HG03064 (cell line): ENCODE results near the gene RMI2.

Experiments
- ATAC-seq: cut with Tn5 transposase; IDR thresholded peaks from one replicate; pipeline ENCODE4 v1.9.1; 2021; ENCODE audit warnings: low read depth; ENCODE audit not compliant: unreplicated experiment

Gene RMI2

DNA sequence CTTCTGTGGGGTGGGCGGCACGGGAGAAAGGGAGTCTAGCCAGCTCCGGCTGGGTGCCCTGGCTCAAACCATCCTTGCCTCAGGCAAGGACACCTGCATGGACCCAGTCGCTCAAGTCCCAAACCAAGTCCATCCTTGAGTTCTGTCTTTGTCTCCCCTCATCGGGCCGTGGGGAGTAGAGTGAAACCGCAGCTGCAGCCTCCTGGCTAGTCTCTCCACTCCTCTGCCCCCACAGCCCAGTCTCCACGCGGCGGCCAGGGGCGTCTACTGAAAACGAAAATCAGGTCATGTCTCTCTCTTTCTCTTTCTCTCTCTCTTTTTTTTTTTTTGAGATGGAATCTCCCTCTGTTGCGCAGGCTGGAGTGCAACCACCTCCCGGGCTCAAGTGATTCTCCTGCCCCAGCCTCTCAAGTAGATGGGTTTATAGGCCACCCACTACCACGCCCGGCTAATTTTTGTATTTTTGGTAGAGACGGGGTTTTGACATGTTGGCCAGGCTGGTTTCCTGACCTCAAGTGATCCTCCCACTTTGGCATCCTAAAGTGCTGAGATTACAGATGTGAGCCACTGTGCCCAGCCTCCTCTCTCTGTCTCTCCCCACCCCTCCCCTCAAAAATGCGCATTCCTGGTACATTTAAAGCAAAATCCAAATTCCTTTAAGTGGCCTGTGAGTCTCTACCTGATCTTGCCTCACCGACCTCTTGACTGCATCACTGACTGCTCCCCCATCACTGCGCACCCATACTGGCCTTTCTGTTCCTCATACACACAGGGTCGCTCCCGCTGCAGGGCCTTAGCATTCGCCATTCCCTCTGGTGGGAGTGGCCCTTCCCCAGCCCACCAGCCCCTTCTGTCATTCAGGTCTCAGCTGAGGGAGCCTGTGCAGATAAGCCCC lies 17.7 kb upstream of the RMI2 start:
- no peak for ATAC-seq

- ATAC-seq = peak; percentile 66
These were observed 16.8 kb upstream of the RMI2 start for GRCh38 chr16:11328172-11329070.

DNA sequence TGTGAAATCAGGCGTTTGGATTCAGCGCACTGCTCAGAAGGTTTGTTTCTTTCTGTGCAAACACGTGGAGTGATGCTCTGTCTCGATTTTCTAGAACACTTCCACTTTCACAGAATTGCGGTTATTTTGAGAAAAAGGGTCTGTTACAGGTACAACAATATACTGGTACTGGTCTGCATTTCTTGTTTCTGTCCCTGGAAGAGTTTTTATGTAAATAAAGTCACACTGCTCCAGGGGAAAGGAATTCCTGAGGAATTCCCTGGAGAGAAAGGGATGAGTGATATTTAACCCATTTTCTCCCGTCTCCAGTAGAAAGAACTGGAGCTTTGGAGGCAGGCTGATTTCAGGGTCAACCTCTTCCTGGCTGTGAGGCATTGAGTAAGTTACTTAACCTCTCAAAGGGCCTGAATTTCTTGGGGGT lies 16.2 kb upstream of the RMI2 start:
- no peak for ATAC-seq

DNA sequence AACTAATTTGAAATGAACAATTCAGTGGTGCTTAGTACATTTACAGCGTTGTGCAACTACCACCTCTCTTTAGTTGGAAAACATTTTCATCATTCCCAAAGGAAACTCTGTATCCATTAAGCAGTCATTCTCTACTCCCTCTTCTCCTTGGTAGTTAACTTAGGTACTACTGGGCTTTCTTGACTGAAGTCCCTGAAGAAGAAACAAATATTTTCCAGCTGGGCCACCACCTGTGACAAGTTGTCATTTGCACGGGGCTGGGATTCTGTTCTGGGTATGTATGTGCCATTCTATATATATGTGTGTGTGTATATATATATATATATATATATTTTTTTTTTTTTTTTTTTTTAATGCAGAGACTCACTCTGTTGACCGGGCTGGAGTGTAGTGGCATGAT lies 15.4 kb upstream of the RMI2 start:
- no peak for ATAC-seq

DNA sequence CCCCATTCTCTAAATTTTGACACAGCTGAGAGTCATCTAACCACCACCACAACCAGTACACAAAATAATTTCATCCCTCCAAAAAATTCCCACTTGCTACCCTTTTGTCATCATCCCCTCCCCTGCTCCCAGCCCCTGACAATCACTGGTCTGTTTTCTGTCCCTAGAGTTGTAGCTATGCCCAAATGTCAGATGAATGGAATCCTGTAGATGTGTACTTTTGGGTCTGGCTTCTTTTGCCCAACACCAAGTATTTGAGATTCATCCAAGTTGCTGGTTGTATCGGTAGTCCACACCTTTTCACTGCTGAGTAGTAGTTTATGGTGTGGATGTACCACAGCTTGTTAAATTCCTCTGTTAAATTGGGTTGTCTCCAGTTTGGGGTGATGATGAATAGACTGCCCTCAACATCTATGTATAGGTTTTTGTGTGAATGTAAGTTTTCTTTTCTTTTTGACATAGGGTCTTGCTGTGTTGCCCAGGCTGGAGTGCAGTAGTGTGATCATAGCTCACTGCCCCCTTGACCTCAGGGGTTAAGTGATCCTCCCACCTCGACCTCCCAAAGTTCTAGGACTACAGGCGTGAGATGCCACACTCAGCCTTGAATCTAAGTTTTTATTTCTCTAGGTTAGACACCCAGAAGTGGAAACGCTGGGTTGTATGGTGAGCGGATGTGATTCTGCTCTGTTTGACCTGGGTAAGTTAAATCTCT lies 14.6 kb upstream of the RMI2 start:
- ATAC-seq = no peak

DNA sequence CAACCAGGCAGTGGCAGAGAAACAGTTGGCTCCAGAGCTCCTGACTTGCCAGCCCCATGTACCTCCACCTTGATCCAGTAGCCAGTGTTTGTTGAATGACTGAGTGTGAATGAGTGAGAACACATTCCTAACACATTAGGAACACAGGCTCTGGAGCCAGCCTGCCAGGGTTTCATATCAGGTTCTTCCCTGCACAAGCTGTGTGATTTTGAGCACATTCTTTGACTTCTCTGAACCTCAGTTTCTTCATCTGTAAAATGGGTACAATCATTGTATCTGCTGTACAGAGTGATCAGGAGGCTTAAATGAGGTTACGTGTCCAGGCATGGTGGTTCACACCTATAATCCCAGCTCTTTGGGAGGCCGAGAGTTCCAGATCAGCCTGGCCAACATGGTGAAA lies 13.3 kb upstream of the RMI2 start:
- ATAC-seq = no peak

DNA sequence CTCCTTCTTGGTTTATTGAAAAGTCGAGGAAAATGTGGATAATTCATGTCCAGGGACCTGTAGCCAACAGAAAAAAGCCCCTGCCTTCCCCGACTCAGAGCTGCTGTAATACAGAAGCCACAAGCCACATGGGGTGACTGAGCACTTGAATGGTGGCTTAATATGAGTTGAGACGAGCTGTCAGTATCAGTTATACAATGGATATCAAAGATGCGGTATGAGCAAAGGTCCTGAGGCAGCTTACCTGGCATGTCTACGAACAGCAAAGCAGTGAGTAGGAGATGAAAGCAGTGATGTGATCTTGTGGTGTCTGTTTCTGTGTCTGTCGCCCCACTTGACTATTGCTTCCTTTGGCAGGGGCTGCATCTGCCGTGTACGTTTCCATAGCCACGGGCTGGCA lies 12.2 kb upstream of the RMI2 start:
- no peak for ATAC-seq

DNA sequence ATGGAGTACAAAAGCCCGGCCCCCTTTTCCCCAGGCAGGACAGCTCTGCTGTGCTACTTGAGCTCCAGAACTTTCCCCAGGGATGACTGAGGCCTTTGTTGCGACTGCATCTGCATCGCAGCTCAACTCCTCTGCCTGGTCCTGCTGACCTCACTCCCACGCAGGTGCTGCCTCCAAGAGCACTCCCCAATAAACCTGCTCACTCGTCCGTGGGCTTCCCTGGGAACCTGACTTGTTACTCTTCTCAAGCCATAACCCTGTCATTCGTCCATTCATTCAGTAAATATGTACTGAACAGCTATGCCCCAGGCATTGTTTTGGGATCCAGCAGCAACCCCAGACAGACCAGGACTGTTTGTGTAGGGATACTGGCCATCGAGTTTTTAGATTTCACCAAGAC lies 11.6 kb upstream of the RMI2 start:
- ATAC-seq = no peak

DNA sequence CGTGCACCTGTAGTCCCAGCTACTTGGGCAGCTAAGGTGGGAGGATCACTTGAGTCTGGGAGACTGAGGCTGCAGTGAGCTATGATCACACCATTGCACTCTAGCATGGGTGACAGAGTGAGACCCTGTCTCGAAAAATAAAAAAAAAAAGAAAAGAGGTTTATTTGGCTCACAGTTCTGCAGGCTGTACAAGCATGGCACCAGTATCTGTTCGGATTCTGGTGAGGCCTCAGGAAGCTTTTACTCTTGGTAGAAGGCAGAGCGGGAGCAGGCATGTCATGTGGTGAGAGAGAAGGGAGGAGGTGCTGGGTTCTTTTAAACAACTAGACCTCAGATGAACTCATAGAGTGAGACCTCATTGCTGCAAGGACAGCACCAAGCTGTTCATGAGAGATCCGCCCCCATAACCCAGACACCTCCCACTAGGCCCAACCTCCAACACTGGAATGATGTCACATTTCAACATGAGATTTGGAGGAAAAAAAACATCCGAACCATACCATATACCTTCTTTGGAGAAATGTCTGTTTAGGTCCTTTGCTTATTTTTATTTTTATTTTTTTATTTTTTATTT lies 10.3 kb upstream of the RMI2 start:
- ATAC-seq = no peak

DNA sequence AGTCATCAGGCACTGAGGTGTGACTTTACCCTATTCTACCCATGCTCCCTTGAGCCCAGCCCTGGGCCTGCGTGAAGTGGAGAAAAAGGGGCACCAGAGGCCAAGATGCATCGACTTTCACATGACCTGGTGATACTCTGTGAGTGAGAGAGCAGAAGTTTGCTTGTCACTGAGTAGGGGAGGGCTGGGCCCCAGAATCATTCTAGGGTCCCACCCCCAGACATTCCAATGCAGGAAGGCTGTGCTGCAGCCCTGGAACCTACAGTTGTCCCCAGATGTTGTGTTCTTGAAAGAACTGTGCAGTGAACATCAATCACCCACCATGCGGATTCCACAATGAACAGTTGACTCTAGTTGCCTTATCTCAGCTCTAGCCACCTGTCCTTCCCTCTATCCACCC lies 6.2 kb upstream of the RMI2 start:
- no peak for ATAC-seq

DNA sequence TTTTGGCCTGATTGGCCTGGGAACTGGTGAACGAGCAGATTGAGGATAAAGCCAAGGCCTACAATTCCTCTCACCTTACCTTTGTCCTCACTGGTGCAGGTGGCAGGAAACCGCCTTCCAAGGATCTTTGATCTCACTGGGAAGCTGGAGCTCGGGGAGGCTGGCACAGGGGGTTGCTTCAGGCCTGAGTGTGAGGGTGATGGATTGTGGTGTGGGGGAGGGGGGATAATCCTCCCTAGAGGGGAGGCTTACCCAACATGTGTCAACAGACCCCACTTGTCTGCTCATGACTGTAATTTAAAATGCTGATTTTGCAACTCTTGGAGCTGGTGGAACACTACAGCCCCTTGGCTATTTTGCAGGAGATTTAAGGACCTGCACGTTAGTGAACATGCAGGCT lies 4.5 kb upstream of the RMI2 start:
- no peak for ATAC-seq

DNA sequence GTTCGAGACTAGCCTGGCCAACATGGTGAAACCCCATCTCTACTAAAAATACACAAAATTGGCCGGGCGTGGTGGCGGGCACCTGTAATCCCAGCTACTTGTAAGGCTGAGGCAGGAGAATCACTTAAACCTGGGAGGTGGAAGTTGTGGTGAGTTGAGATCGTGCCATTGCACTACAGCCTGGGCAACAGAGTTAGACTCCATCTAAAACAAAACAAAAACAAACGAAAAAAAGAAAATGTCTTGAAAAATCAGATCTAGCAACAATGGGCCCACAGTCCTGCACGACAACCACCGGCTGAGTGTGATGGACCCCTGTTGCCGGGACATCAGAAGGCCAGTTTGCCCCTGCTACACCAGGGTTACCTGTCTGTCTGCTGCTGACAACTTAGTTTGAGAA lies 3.9 kb upstream of the RMI2 start:
- ATAC-seq = no peak

GRCh38 chr16:11342021-11342855 lies 3.0 kb upstream of the RMI2 start:
- no peak for ATAC-seq

DNA sequence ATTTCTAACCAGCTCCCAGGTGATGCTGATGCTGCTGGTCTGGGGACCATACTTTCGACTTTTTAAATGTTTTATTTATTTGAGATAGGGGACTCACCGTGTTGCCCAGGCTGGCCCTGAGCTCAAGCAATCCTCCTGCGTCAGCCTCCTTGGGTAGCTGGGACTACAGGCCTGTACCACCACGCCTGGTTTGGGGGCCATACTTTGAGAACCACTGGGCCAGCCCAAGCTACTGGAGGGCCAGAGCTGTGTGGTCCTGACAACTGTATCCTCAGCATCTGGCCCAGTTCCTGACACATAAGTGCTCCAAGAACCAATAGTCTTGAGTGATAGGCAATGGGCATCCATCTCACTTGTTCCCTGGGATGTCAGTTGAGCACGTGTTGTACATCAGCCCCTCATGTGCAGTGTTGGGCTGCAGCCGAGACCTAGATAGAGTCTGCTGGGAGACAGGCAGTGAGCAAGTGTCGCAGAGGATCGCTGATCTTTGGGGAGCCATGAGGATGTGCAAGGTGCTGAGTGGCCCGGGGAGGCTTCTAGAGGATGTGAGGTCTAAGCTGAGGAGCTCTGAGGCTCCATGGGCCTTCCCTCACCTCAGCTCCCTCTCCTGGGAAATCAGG lies 1.6 kb downstream of the RMI2 start:
- no peak for ATAC-seq

- ATAC-seq = no peak
These were observed 2.6 kb downstream of the RMI2 start for GRCh38 chr16:11347831-11348230.

- ATAC-seq = no peak
These were observed 3.7 kb downstream of the RMI2 start for GRCh38 chr16:11348737-11349598.

DNA sequence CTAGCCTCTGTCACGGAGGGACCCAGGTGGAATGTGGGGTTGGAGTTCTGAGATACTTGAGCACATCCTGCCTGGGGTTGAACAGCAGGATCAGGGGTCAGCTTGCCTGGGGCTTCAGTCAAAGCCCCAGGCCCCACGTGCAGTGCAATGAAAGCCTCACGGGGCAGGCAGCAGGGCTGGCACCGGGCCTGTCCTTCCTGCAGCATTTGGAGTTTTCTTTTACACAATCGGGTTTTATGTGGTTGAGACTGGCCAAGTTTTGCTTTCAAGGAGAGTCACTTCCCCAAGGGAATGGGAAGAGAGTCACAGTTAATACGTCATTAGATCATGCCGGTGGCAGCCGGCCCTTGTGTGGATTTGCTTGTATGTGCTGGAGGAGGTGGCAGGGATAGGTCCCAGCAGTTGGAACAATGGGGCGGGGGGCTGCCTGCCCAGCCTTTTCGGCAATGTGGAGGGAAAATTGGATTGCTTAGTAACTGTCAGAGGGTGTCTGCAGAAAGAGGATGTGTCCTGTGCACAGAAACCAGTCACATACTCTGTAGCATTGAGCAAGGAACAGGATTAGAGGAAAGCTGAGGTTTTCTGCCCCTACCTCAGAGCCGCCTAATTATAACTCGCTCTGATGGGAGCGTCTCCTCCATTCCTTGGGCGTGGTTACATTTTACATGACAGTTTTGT lies 4.5 kb downstream of the RMI2 start:
- no peak for ATAC-seq

GRCh38 chr16:11350519-11350918 lies 5.3 kb downstream of the RMI2 start:
- no peak for ATAC-seq
